A549 (cell line): ENCODE data around the gene CFAP46. TPM values are rescaled to one million over a fixed set of nuclear protein-coding genes. Genes with fewer than 3 reads are reported as not detected.
"Not testable (repeated sequence)": the region's sequence is repeated elsewhere in the genome, so short reads cannot be mapped to it uniquely, and the experiment has no call there.

Source experiments
- ATAC-seq, 2 experiments: fragments of 200-7000 bp in 1 of 2; fragments of >200 bp in 1 of 2; cut with Nextera tagmentation in 1 of 2; cut with Tn5 transposase in 1 of 2; 3 replicates each; pipeline versions ENCODE4 v1.8.0 to v1.9.1; 2018 to 2020; ENCODE audit warnings: mild to moderate bottlenecking in 1 of 2, moderate library complexity in 1 of 2
- CTCF ChIA-PET: fragments of 300-600 bp; sonication (Branson Sonifier 250); formaldehyde crosslinking; extraction: SDS; loops from one replicate; lab custom pipeline; 2021; ENCODE audit warnings: antibody characterized with exemption, inconsistent platforms; lab: Yijun Ruan, JAX
- POLR2A ChIA-PET: fragments of 350-600 bp; formaldehyde crosslinking; extraction: SDS; loops from one replicate; lab custom pipeline; 2021; ENCODE audit warnings: antibody characterized with exemption, inconsistent platforms; lab: Yijun Ruan, JAX
- DNase-seq, 2 experiments: peaks; one replicate each; pipeline versions ENCODE4 v3.0.0 to v3.0.0-alpha.2; 2011 to 2016; ENCODE audit warnings: low read depth in 1 of 2, low spot score in 1 of 2
- FAIRE-seq: peaks from 2 replicates; lab custom pipeline; 2011; peaks lifted over from hg19 to GRCh38; lab: Jason Lieb, UNC
- H3K27ac ChIP-seq, 2 experiments: fragments of >200 bp; sonication (Bioruptor Twin); formaldehyde crosslinking; 3 replicates each; pipeline ENCODE4 v1.5.1; 2016 to 2017
- H3K4me1 ChIP-seq: fragments of >200 bp; sonication (Bioruptor Twin); formaldehyde crosslinking; 3 replicates; pipeline ENCODE4 v1.6.1; 2016
- H3K4me2 ChIP-seq: fragments of >200 bp; sonication (Bioruptor Twin); formaldehyde crosslinking; 3 replicates; pipeline ENCODE4 v1.6.1; 2016
- H3K4me3 ChIP-seq: fragments of >200 bp; sonication (Bioruptor Twin); formaldehyde crosslinking; 3 replicates; pipeline ENCODE4 v1.5.1; 2016
- H3K9me3 ChIP-seq: fragments of >200 bp; sonication (Bioruptor Twin); formaldehyde crosslinking; 3 replicates; pipeline ENCODE4 v1.6.1; 2016
- BHLHE40 ChIP-seq: IDR thresholded peaks from 2 replicates; pipeline ENCODE4 v1.6.1; 2012; ENCODE audit warnings: low read depth, low read length, inconsistent platforms
- CHD4 ChIP-seq: fragments of 200-600 bp; sonication (generic); IDR thresholded peaks from 2 replicates; pipeline ENCODE4 v1.6.1; 2016; ENCODE audit warnings: antibody characterized with exemption, mild to moderate bottlenecking, borderline replicate concordance
- EHF ChIP-seq: fragments of 250-450 bp; sonication (Bioruptor Pico); IDR thresholded peaks from 2 replicates; pipeline ENCODE4 v1.5.0; 2020; ENCODE audit warnings: mild to moderate bottlenecking
- EHMT2 ChIP-seq: fragments of 200-600 bp; sonication (generic); IDR thresholded peaks from 2 replicates; pipeline ENCODE4 v1.6.1; 2016; ENCODE audit warnings: antibody characterized with exemption, low read depth, mild to moderate bottlenecking, moderate library complexity
- FOXS1 ChIP-seq: fragments of 250-450 bp; sonication (Bioruptor Pico); IDR thresholded peaks from 2 replicates; pipeline ENCODE4 v1.5.0; 2020; ENCODE audit warnings: mild to moderate bottlenecking, moderate library complexity
- GATA3 ChIP-seq: IDR thresholded peaks from 2 replicates; pipeline ENCODE4 v1.6.1; 2012; ENCODE audit warnings: borderline replicate concordance
- HES2 ChIP-seq: fragments of >200 bp; sonication (Bioruptor Twin); formaldehyde crosslinking; IDR thresholded peaks from 2 replicates; pipeline ENCODE4 v1.6.1; 2016
- HEYL ChIP-seq: fragments of 250-450 bp; sonication (Bioruptor Pico); IDR thresholded peaks from 2 replicates; pipeline ENCODE4 v1.8.0; 2021; ENCODE audit warnings: mild to moderate bottlenecking, moderate library complexity
- HOXB13 ChIP-seq: fragments of 250-450 bp; sonication (Bioruptor Pico); IDR thresholded peaks from 2 replicates; pipeline ENCODE4 v1.5.0; 2020; ENCODE audit warnings: low read depth, mild to moderate bottlenecking, moderate library complexity
- KDM5A ChIP-seq: fragments of 200-600 bp; sonication (generic); IDR thresholded peaks from 2 replicates; pipeline ENCODE4 v1.6.1; 2016; ENCODE audit warnings: antibody characterized with exemption, mild to moderate bottlenecking
- MAFK ChIP-seq: fragments of 450-650 bp; IDR thresholded peaks from 2 replicates; pipeline ENCODE4 v1.6.1; 2014; ENCODE audit not compliant: partially characterized antibody
- RNF2 ChIP-seq: fragments of 200-600 bp; sonication (generic); IDR thresholded peaks from 2 replicates; pipeline ENCODE4 v1.6.1; 2016; ENCODE audit warnings: low read depth, mild to moderate bottlenecking, antibody characterized with exemption, moderate library complexity, borderline replicate concordance
- SREBF2 ChIP-seq: fragments of 450-650 bp; IDR thresholded peaks from 2 replicates; pipeline ENCODE4 v1.6.1; 2014; ENCODE audit warnings: mild to moderate bottlenecking, moderate library complexity
- ZSCAN20 ChIP-seq: fragments of 250-450 bp; sonication (Bioruptor Pico); IDR thresholded peaks from 2 replicates; pipeline ENCODE4 v1.8.0; 2022; ENCODE audit warnings: mild to moderate bottlenecking, moderate library complexity
- WGBS: methylation state at CpG from one replicate; pipeline ENCODE4 v1.1.6; 2017; ENCODE audit errors: missing lambda C conversion rate; 5-methylcytosine and 5-hydroxymethylcytosine counted together
- polyA plus RNA-seq, 4 experiments: library from polyadenylated mRNA; depleted of rRNA in 3 of 4; stranded (reverse); fragments of >200 nt; fragmentation: RNase III in 1 of 4; extraction: RNeasy Plus Mini Kit Qiagen cat#74134 plus additional on column Dnase treatment in 1 of 4; gene quantifications; 2 replicates in 3 of 4; 3 replicates in 1 of 4; pipeline ENCODE4 v1.2.3, GENCODE V29; 2011 to 2017
- TF ChIP-seq, protein P1 (sequence below): fragments of >200 bp; sonication (Bioruptor Twin); formaldehyde crosslinking; IDR thresholded peaks from 3 replicates; pipeline ENCODE4 v1.5.1; 2016
- TF ChIP-seq, protein P2 (sequence below): IDR thresholded peaks from 2 replicates; pipeline ENCODE4 v1.6.1; 2012; ENCODE audit warnings: low read depth, borderline replicate concordance
- TF ChIP-seq, protein P3 (sequence below): fragments of 150-350 bp; IDR thresholded peaks from 2 replicates; pipeline ENCODE4 v1.6.1; 2014; ENCODE audit warnings: low read depth, mild to moderate bottlenecking, low read length

The CFAP46 gene
- polyA plus RNA-seq, 2 of the 4 experiments (the other 2 are of a cell fraction): 0.88 to 1.8 TPM

- ChIA-PET POLR2A (no interaction called here), CTCF (no interaction called here)
- no peak for DNase-seq
- H3K4me3 ChIP-seq: no peak overlapping the region
- H3K27ac ChIP-seq: no peak overlapping the region
- TF ChIP-seq, protein P1, sequence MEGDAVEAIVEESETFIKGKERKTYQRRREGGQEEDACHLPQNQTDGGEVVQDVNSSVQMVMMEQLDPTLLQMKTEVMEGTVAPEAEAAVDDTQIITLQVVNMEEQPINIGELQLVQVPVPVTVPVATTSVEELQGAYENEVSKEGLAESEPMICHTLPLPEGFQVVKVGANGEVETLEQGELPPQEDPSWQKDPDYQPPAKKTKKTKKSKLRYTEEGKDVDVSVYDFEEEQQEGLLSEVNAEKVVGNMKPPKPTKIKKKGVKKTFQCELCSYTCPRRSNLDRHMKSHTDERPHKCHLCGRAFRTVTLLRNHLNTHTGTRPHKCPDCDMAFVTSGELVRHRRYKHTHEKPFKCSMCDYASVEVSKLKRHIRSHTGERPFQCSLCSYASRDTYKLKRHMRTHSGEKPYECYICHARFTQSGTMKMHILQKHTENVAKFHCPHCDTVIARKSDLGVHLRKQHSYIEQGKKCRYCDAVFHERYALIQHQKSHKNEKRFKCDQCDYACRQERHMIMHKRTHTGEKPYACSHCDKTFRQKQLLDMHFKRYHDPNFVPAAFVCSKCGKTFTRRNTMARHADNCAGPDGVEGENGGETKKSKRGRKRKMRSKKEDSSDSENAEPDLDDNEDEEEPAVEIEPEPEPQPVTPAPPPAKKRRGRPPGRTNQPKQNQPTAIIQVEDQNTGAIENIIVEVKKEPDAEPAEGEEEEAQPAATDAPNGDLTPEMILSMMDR: no peak
- no peaks in the 10 kb centered on the region for H3K4me1 ChIP-seq
- H3K9me3 ChIP-seq: no peaks in the 10 kb centered on the region
- H3K4me2 ChIP-seq: no peak overlapping the region
- ATAC-seq: no peak
- 77% methylated on average over 26 of the region's 26 CpGs for WGBS
- FAIRE-seq: no peak
Measured at GRCh38 chr10:132965411-132966057, 23.2 kb upstream of the CFAP46 start.

GRCh38 chr10:132964707-132965410 is 22.5 kb upstream of the CFAP46 start:
- POLR2A ChIA-PET, DNase-seq, H3K9me3 ChIP-seq, H3K4me3 ChIP-seq, FAIRE-seq, H3K27ac ChIP-seq, ATAC-seq, CTCF ChIA-PET, H3K4me1 ChIP-seq, H3K4me2 ChIP-seq: not testable (repeated sequence)
- 73% methylated on average over 36 of the region's 43 CpGs for WGBS

DNA sequence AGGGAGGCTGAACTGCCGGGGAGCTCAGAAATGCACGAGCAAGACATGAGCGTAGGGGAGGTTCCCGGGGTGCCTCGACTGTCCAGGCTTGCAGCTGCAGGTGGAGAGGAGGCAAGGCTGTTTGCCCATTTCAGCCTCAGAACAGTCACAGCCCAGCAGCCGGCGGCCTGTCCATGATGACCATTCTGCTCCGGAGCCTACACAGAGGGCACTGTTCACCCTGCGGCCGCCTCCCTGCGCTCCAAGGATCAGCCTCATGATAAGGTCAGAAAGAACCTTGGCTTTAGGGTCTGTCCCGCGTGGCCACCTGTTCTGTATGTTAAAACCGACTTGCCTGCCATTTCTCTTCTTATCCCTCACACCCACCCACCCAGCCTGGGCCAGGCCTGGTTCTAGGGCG is 21.9 kb upstream of the CFAP46 start:
- H3K9me3 ChIP-seq: no peaks in the 10 kb centered on the region
- H3K4me2 ChIP-seq: no peak overlapping the region
- POLR2A ChIA-PET: no interaction called here
- no peak for DNase-seq
- no peak for ATAC-seq
- 78% methylated on average over 11 of the region's 15 CpGs for WGBS
- H3K4me3 ChIP-seq: no peak overlapping the region
- CTCF ChIA-PET: no interaction called here
- H3K4me1 ChIP-seq: no peaks in the 10 kb centered on the region
- no peak overlapping the region for H3K27ac ChIP-seq
- TF ChIP-seq MAFK (no peak), HEYL (CRISPR knock-in tag) (no peak), CHD4 (no peak)
- FAIRE-seq: no peak

DNA sequence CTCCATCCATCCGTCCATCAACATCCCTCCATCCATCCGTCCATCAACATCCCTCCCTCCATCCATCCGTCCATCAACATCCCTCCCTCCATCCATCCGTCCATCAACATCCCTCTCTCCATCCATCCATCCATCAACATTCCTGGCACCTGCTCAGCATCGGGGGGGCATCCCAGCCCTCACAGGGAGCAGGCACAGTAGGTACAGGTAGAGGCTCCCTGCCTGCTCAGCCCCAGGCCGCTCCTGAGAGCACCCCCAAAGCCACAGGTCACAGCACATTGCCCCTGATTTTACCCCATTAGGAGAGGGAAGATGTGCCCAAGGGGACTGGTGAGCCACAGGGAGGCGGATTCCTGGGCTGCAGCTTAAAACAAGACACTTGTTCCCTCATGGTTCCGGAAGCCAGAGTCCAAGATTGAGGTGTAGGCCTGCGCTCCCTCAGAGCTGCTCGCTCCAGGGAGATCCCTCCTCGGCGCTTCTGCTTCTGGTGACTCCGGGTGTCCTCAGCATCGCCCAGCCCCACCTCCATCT is 21.1 kb upstream of the CFAP46 start:
- FAIRE-seq (no peak), DNase-seq (no peak), ATAC-seq (no peak)
- Histone ChIP-seq H3K4me1 (no peaks in the 10 kb centered on the region), H3K27ac (no peak overlapping the region), H3K9me3 (no peaks in the 10 kb centered on the region), H3K4me2 (no peak overlapping the region), H3K4me3 (no peak overlapping the region)
- 76% methylated on average over 14 of the region's 14 CpGs for WGBS
- CTCF ChIA-PET: interaction anchor here (1.4 kb wide), 1 partner anchor 16 kb away, joined by 3 read pairs; no protein-coding TSS in a partner anchor
- no peak for TF ChIP-seq HOXB13 (CRISPR knock-in tag)
- TF ChIP-seq HEYL (CRISPR knock-in tag): no peak
- TF ChIP-seq, protein P2, sequence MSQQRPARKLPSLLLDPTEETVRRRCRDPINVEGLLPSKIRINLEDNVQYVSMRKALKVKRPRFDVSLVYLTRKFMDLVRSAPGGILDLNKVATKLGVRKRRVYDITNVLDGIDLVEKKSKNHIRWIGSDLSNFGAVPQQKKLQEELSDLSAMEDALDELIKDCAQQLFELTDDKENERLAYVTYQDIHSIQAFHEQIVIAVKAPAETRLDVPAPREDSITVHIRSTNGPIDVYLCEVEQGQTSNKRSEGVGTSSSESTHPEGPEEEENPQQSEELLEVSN: no peak
- TF ChIP-seq BHLHE40: no peak
- no peak for TF ChIP-seq SREBF2
- no peak for TF ChIP-seq EHF
- TF ChIP-seq HES2: no peak
- TF ChIP-seq MAFK: no peak
- no peak for TF ChIP-seq FOXS1
- TF ChIP-seq EHMT2: no peak
- TF ChIP-seq, protein P1: no peak
- TF ChIP-seq ZSCAN20 (CRISPR knock-in tag): no peak
- TF ChIP-seq KDM5A: no peak
- no peak for TF ChIP-seq GATA3
- no peak for TF ChIP-seq RNF2
- TF ChIP-seq, protein P3, sequence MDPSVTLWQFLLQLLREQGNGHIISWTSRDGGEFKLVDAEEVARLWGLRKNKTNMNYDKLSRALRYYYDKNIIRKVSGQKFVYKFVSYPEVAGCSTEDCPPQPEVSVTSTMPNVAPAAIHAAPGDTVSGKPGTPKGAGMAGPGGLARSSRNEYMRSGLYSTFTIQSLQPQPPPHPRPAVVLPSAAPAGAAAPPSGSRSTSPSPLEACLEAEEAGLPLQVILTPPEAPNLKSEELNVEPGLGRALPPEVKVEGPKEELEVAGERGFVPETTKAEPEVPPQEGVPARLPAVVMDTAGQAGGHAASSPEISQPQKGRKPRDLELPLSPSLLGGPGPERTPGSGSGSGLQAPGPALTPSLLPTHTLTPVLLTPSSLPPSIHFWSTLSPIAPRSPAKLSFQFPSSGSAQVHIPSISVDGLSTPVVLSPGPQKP: no peak
- POLR2A ChIA-PET: no interaction called here
